Neural crest cell (in vitro differentiated cells): ENCODE results near the gene PLCB1. TPM values are rescaled to one million over a fixed set of nuclear protein-coding genes. Genes with fewer than 3 reads are reported as not detected.

Source experiments
- DNase-seq: peaks from one replicate; pipeline ENCODE4 v3.0.0; 2021; ENCODE audit warnings: low read depth, mixed read lengths, low spot score
- H3K27ac Mint-ChIP-seq: one replicate; pipeline ENCODE4 v1.8.0; 2021; ENCODE audit warnings: mild to moderate bottlenecking, mixed read lengths; ENCODE audit not compliant: unreplicated experiment
- H3K27me3 Mint-ChIP-seq: 2 replicates; pipeline ENCODE4 v1.8.0; 2021; ENCODE audit warnings: low read depth, mild to moderate bottlenecking, mixed read lengths
- H3K36me3 Mint-ChIP-seq: 2 replicates; pipeline ENCODE4 v1.8.0; 2021; ENCODE audit warnings: low read depth, mild to moderate bottlenecking, mixed read lengths
- H3K4me1 Mint-ChIP-seq: 2 replicates; pipeline ENCODE4 v1.8.0; 2021; ENCODE audit warnings: mixed read lengths
- H3K4me3 Mint-ChIP-seq: one replicate; pipeline ENCODE4 v1.8.0; 2021; ENCODE audit warnings: mild to moderate bottlenecking, mixed read lengths
- H3K9me3 Mint-ChIP-seq: 2 replicates; pipeline ENCODE4 v1.8.0; 2021; ENCODE audit warnings: mixed read lengths
- long read RNA-seq: library from polyadenylated mRNA; unstranded; transcript quantifications from one replicate; pipeline ENCODE4 v2.0.0, GENCODE V29; 2020
- total RNA-seq: library from RNA; stranded (reverse); gene quantifications from 2 replicates; pipeline ENCODE4 v1.2.1, GENCODE V29; 2021
- TF ChIP-seq, protein P1 (sequence below): fragments of 200-600 bp; sonication (generic); conservative IDR thresholded peaks from 2 replicates; pipeline ENCODE4 v1.5.0; 2021; ENCODE audit warnings: antibody characterized with exemption, mild to moderate bottlenecking

The PLCB1 gene
- total RNA-seq: 10.7 and 13.7 TPM in 2 replicates
- long read RNA-seq, partial matches to known transcripts: 27 of 32 reads
- long read RNA-seq, other reads (novel, unspliced or antisense): 5 of 32 reads

- Mint-ChIP-seq H3K9me3 (no peaks in the 10 kb centered on the region), H3K4me3 (peak within 1 kb of the TSS; percentile 96), H3K27ac (peak within 1 kb of the TSS; percentile 10), H3K4me1 (peaks cover 21% of the 10 kb centered on the region), H3K36me3 (no peaks in the 10 kb centered on the region), H3K27me3 (peaks cover 50% of the 10 kb centered on the region)
- peak; percentile 84 for DNase-seq
- TF ChIP-seq, protein P1, sequence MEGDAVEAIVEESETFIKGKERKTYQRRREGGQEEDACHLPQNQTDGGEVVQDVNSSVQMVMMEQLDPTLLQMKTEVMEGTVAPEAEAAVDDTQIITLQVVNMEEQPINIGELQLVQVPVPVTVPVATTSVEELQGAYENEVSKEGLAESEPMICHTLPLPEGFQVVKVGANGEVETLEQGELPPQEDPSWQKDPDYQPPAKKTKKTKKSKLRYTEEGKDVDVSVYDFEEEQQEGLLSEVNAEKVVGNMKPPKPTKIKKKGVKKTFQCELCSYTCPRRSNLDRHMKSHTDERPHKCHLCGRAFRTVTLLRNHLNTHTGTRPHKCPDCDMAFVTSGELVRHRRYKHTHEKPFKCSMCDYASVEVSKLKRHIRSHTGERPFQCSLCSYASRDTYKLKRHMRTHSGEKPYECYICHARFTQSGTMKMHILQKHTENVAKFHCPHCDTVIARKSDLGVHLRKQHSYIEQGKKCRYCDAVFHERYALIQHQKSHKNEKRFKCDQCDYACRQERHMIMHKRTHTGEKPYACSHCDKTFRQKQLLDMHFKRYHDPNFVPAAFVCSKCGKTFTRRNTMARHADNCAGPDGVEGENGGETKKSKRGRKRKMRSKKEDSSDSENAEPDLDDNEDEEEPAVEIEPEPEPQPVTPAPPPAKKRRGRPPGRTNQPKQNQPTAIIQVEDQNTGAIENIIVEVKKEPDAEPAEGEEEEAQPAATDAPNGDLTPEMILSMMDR: peak; percentile 86
These were observed at the start of gene PLCB1 for GRCh38 chr20:8131598-8132483. Gene PLCB1, plus strand, starts transcription at chr20:8132266. Its CDS starts 386 bp downstream, at chr20:8132652.

GRCh38 chr20:8082989-8083388, 49.1 kb upstream of the PLCB1 start:
- Mint-ChIP-seq H3K9me3 (no peaks in the 10 kb centered on the region), H3K4me1 (no peaks in the 10 kb centered on the region), H3K4me3 (no peak overlapping the region), H3K36me3 (no peaks in the 10 kb centered on the region), H3K27me3 (no peaks in the 10 kb centered on the region), H3K27ac (no peak overlapping the region)
- TF ChIP-seq, protein P1: no peak
- no peak for DNase-seq

GRCh38 chr20:8089668-8090067, 42.4 kb upstream of the PLCB1 start:
- Mint-ChIP-seq H3K9me3 (no peaks in the 10 kb centered on the region), H3K4me1 (no peaks in the 10 kb centered on the region), H3K4me3 (no peak overlapping the region), H3K27me3 (peaks cover 2% of the 10 kb centered on the region), H3K36me3 (no peaks in the 10 kb centered on the region), H3K27ac (no peak overlapping the region)
- TF ChIP-seq, protein P1: no peak
- DNase-seq: no peak

DNA sequence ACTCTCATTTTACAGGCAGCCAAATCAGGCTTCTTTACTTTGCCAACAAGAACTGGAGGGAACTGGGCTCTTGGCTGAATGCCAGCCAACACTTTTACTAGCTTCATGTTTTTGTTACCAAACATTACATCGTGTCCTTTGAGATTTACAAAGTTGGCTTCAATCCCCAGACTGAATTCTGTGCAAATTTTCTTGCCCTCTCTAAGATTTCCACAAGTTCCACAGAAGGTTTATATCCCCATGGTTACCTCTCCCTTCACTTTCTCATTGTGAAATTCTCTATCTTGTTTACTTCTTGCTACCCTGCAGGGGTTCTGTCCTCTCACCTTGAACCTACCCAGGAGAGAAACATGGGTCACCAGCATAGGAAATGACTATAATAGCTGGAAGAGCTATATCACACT, 37.6 kb upstream of the PLCB1 start:
- no peak overlapping the region for H3K4me3 Mint-ChIP-seq
- TF ChIP-seq, protein P1: no peak
- H3K9me3 Mint-ChIP-seq: no peaks in the 10 kb centered on the region
- no peaks in the 10 kb centered on the region for H3K36me3 Mint-ChIP-seq
- H3K27ac Mint-ChIP-seq: no peak overlapping the region
- no peaks in the 10 kb centered on the region for H3K27me3 Mint-ChIP-seq
- no peaks in the 10 kb centered on the region for H3K4me1 Mint-ChIP-seq
- DNase-seq: no peak

DNA sequence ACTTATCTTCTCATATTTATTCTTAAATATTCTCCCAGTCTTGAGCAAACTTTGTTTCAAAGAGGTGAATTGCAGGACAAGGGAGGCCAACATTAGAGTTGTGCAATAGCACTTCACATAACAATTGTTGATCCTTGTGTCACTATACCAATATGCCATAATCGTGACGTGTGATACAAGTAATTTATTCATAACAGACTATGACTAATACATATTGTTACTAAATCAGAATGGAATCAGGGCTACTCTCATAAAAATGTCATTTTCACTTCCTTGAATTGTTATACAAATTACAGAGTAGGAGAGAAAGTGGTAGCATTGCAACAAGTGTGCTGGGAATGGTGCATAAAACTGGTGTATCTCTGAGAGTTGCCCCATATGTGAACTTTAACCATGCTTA, 37.2 kb upstream of the PLCB1 start:
- TF ChIP-seq, protein P1: no peak
- H3K4me3 Mint-ChIP-seq: no peak overlapping the region
- no peaks in the 10 kb centered on the region for H3K4me1 Mint-ChIP-seq
- no peaks in the 10 kb centered on the region for H3K36me3 Mint-ChIP-seq
- H3K27ac Mint-ChIP-seq: no peak overlapping the region
- DNase-seq: no peak
- no peaks in the 10 kb centered on the region for H3K9me3 Mint-ChIP-seq
- H3K27me3 Mint-ChIP-seq: no peaks in the 10 kb centered on the region
